Hippocampal formation (tissue), 2 donors: ENCODE results near the gene MSX1.

ENCODE experiments used
- DNase-seq, 2 donors: peaks; one replicate each; lab custom pipeline; 2025; lab: John Stamatoyannopoulos, UW

Gene MSX1

DNA sequence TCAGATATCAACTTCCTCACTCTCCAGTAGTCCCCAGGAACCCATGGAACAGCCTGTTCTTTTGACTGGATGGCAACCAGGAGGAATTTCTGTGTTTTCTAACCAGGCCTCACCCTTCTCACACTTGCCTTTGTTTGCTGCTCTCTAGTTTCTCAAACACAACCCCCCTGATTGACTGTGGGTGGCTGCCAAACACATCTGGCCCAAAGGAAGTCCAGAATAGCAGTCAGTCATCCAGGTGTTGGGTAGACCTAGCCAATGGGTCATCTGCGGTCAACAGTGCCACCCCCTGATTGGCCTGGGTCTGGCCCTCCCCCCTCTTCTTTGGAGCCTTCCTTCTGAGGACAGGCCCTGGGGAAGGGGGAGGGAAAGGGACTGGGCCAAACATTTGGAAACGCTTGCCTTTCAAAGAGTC is 53.7 kb downstream of the MSX1 start:
- no peak for DNase-seq
